ENCODE results near the gene UBE2D2. TPM values are rescaled to one million over a fixed set of nuclear protein-coding genes. Genes with fewer than 3 reads are reported as not detected.
A peak's percentile ranks its signal among the peaks of the same experiment; 100 is the strongest.

The UBE2D2 gene
- total and polyA plus RNA-seq, 10 of the 15 experiments (the other 5 are each of a cell fraction or from before 2014, with no cell fraction given): 58.6 to 245 (median 128) TPM

DNA sequence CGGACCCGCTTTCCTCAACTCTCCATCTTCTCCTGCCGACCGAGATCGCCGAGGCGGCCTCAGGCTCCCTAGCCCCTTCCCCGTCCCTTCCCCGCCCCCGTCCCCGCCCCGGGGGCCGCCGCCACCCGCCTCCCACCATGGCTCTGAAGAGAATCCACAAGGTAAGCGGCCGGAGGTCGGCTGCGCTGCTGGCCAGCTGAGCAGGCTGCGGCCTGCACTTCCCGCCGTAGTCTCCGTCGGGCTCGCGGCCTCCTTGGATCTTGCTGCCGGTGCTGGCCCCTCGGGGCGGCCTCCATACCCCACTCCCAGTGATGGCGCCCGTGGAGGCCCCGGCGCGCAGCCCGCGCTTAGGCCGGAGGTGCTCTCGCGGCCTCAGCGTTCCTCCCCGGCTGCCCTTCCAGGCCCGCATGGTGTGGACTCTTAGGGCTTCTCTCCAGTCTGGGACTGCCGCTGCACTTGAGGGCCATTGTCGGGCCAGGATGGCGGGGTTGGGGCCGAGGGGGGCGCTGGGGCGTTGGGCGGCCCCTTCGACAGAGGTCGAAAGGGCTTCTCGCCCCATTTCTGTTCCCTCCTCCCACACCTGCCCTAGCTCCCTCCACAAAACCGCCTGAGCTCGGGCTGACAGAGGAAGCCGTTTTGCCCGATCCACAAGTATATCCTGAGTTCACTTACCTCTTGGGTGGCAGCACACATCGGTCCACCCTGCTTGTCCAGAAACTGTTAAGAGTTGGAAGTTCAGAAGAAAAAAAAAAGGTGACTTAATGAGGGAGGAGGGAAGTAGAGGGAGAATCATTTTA lies 714 bp downstream of the UBE2D2 start:
- no peak for FAIRE-seq
- Histone ChIP-seq H3K79me2 (ENCODE audit: control insufficient read depth, insufficient read depth, low read length) (peaks cover 61% of the 10 kb centered on the region), H3K4me3 (peak overlapping the region; percentile 75)
- TF ChIP-seq YBX1 (IDR thresholded peaks at IDR 0.05) (no peak), PBX3 (IDR thresholded peaks at IDR 0.05; ENCODE audit: insufficient replicate concordance, low read depth, low read length) (no peak), NR2F1 (conservative IDR thresholded peaks at IDR 0.05) (peak; percentile 72), ZNF687 (IDR thresholded peaks at IDR 0.05) (no peak), RB1 (IDR thresholded peaks at IDR 0.05; ENCODE audit: borderline replicate concordance) (peak; percentile 20; the same call in 1 of the 2 replicates), KDM1A (IDR thresholded peaks at IDR 0.05; ENCODE audit: borderline replicate concordance) (no peak), TAF1 (IDR thresholded peaks at IDR 0.05; ENCODE audit: borderline replicate concordance, low read depth, low read length) (peak; percentile 32; the same call in 1 of the 2 replicates), YY1 (IDR thresholded peaks at IDR 0.05; ENCODE audit: low read depth, low read length) (peak; percentile 89)
- TF ChIP-seq, protein P1, sequence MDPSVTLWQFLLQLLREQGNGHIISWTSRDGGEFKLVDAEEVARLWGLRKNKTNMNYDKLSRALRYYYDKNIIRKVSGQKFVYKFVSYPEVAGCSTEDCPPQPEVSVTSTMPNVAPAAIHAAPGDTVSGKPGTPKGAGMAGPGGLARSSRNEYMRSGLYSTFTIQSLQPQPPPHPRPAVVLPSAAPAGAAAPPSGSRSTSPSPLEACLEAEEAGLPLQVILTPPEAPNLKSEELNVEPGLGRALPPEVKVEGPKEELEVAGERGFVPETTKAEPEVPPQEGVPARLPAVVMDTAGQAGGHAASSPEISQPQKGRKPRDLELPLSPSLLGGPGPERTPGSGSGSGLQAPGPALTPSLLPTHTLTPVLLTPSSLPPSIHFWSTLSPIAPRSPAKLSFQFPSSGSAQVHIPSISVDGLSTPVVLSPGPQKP (IDR thresholded peaks at IDR 0.05; ENCODE audit: low read depth, low read length): no peak
- TF ChIP-seq, protein P2, sequence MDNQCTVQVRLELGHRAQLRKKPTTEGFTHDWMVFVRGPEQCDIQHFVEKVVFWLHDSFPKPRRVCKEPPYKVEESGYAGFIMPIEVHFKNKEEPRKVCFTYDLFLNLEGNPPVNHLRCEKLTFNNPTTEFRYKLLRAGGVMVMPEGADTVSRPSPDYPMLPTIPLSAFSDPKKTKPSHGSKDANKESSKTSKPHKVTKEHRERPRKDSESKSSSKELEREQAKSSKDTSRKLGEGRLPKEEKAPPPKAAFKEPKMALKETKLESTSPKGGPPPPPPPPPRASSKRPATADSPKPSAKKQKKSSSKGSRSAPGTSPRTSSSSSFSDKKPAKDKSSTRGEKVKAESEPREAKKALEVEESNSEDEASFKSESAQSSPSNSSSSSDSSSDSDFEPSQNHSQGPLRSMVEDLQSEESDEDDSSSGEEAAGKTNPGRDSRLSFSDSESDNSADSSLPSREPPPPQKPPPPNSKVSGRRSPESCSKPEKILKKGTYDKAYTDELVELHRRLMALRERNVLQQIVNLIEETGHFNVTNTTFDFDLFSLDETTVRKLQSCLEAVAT (IDR thresholded peaks at IDR 0.05): peak; percentile 35; the same call in 1 of the 2 replicates
- TF ChIP-seq, protein P3, sequence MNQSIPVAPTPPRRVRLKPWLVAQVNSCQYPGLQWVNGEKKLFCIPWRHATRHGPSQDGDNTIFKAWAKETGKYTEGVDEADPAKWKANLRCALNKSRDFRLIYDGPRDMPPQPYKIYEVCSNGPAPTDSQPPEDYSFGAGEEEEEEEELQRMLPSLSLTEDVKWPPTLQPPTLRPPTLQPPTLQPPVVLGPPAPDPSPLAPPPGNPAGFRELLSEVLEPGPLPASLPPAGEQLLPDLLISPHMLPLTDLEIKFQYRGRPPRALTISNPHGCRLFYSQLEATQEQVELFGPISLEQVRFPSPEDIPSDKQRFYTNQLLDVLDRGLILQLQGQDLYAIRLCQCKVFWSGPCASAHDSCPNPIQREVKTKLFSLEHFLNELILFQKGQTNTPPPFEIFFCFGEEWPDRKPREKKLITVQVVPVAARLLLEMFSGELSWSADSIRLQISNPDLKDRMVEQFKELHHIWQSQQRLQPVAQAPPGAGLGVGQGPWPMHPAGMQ (IDR thresholded peaks at IDR 0.05; ENCODE audit: borderline replicate concordance): no peak

More for the DNA sequence above, 714 bp downstream of the UBE2D2 start:
- Histone ChIP-seq H4K20me1 (ENCODE audit: control insufficient read depth, insufficient read depth) (no peaks in the 10 kb centered on the region), H3K9me3 (replicated peaks; ENCODE audit: control insufficient read depth, insufficient read depth, low read length) (no peaks in the 10 kb centered on the region), H3K27me3 (replicated peaks in 1 of 2; ENCODE audit: control insufficient read depth in 2 of 2, insufficient read depth in 2 of 2, low read length in 1 of 2) (no peaks in the 10 kb centered on the region), H3K36me3 (ENCODE audit: control insufficient read depth in 2 of 2, insufficient read depth in 2 of 2, low read length in 1 of 2) (peaks cover 0 to 2% of the 10 kb centered on the region in 2 experiments; a peak in 1 of 4 replicates), H3K4me1 (ENCODE audit: control insufficient read depth, insufficient read depth, low read length) (peaks cover 25% of the 10 kb centered on the region), H3K9ac (ENCODE audit: control insufficient read depth, insufficient read depth, low read length) (peak overlapping the region; percentile 79), H3K27ac (ENCODE audit: control insufficient read depth, insufficient read depth) (peak overlapping the region; percentile 69), H3K4me2 (ENCODE audit: control insufficient read depth, insufficient read depth) (peak overlapping the region; percentile 93; the same call in 1 of the 2 replicates), H2AFZ (ENCODE audit: control insufficient read depth, low read depth, low read length) (peak overlapping the region; percentile 71)
- no peak for DNase-seq (ENCODE audit: low read depth, low spot score)
- CTCF ChIA-PET: interaction anchor here (0.7 to 4.8 kb wide), 16 partner anchors 8 to 284 kb away, joined by 3 to 53 read pairs (median 5); no protein-coding TSS in a partner anchor
- SMC1A ChIA-PET (ENCODE audit: uncharacterized antibody, unreplicated experiment): interaction anchor here (1.0 to 5.5 kb wide), 21 partner anchors 9 to 204 kb away, joined by 3 to 65 read pairs (median 6); no protein-coding TSS in a partner anchor
- ATAC-seq: peak; percentile 50
- BruUV-seq (replicated peaks): no TSS peak
- POLR2A ChIA-PET: interaction anchor here (0.5 to 4.8 kb wide), 25 partner anchors 10 to 479 kb away, joined by 3 to 43 read pairs (median 5); partner anchors contain the start of gene DNAJC18
- intact Hi-C loops (cut with micrococcal nuclease; ENCODE audit: unreplicated experiment) (loop anchor here (2.0 to 5.0 kb wide), 3 partner anchors 31 to 140 kb away; no protein-coding TSS in a partner anchor), in situ Hi-C loops (cut with MboI) (no loop called here)
- RAD21 ChIA-PET (ENCODE audit: unreplicated experiment): interaction anchor here (1.0 to 7.2 kb wide), 14 partner anchors 9 to 142 kb away, joined by 3 to 49 read pairs (median 6); no protein-coding TSS in a partner anchor
- WGBS (ENCODE audit: insufficient coverage, insufficient replicate concordance, low lambda C conversion rate, missing lambda C conversion rate): under 1% methylated on average over 52 of the region's 57 CpGs
